Epithelial cell of esophagus (primary cell): ENCODE data around the gene C5.

Source experiments
- DNase-seq: peaks from one replicate; pipeline ENCODE4 v3.0.0; 2010; ENCODE audit warnings: low read depth
- H3K4me3 ChIP-seq: 2 replicates; pipeline ENCODE4 v1.5.1; 2011; ENCODE audit warnings: mild to moderate bottlenecking, low read length, control low read depth
- TF ChIP-seq, protein P1 (sequence below): IDR thresholded peaks from 2 replicates; pipeline ENCODE4 v1.5.1; 2011; ENCODE audit warnings: low read depth, mild to moderate bottlenecking, low read length, control low read depth, inconsistent platforms; ENCODE audit not compliant: insufficient read depth; ENCODE audit errors: missing control alignments

Gene C5

DNA sequence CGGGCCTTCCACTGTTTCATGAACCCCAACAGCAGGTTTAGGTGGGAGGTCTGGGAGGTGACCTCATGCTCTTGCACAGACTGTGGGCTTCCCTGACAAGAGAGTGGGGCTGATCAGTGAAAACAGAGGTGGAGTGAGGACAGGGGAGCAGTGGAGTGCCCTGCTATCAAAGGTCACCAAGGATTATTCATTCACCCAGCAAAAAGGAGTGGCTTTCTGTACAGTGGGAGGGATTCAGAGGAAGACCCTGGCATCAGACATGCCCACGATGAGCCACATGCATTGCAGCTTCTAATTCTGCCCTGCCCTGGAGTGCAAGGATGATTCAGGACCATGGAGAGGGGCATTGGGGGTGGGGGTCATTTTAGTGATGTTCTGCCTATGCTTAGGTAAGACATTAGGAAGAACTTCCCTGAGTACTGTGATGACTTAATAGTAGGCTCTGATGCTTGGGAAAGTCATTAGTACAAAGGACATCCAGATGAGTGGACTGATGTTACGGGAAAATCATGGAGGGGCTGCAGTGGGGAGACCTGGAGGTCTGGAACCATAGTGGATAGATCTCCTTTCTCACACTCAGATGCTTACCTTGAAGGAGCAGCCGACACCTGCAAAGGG, 136.3 kb downstream of the C5 start:
- no peak for DNase-seq
- no peak overlapping the region for H3K4me3 ChIP-seq
- TF ChIP-seq, protein P1, sequence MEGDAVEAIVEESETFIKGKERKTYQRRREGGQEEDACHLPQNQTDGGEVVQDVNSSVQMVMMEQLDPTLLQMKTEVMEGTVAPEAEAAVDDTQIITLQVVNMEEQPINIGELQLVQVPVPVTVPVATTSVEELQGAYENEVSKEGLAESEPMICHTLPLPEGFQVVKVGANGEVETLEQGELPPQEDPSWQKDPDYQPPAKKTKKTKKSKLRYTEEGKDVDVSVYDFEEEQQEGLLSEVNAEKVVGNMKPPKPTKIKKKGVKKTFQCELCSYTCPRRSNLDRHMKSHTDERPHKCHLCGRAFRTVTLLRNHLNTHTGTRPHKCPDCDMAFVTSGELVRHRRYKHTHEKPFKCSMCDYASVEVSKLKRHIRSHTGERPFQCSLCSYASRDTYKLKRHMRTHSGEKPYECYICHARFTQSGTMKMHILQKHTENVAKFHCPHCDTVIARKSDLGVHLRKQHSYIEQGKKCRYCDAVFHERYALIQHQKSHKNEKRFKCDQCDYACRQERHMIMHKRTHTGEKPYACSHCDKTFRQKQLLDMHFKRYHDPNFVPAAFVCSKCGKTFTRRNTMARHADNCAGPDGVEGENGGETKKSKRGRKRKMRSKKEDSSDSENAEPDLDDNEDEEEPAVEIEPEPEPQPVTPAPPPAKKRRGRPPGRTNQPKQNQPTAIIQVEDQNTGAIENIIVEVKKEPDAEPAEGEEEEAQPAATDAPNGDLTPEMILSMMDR = no peak

DNA sequence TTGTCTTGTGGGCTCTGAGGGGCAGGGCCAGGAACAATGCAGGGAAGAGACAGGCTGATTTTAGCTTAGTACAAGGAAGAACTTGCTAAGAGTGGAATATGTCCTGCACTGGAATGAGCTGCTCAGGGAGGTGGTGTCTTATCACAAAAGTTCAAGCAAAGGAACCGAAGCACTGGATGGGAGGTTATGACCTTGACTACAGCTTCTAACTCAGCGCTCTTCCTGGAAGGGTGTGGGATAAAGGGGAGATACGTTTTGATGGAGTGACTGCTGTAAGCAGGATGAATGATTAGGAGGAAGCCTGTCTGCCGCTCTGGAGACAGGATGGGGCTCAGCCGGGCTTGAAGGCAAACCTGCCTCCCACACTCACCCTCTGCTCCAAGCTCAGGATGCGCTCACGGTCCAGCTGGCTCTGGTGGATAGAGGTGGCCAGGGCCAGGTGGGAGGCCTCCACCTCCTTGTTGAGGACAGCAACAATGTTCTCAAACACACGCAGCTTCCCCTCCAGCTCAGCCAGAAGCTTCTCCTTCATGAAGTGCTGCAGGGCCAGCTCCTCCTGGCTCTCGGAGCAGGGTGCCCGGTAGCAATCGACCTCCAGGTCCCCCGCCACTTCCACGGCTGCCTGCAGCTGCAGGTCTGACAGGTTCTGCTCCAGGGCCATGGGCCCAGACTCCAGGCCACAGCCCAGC, 137.0 kb downstream of the C5 start:
- TF ChIP-seq, protein P1 = no peak
- H3K4me3 ChIP-seq = no peak overlapping the region
- no peak for DNase-seq

DNA sequence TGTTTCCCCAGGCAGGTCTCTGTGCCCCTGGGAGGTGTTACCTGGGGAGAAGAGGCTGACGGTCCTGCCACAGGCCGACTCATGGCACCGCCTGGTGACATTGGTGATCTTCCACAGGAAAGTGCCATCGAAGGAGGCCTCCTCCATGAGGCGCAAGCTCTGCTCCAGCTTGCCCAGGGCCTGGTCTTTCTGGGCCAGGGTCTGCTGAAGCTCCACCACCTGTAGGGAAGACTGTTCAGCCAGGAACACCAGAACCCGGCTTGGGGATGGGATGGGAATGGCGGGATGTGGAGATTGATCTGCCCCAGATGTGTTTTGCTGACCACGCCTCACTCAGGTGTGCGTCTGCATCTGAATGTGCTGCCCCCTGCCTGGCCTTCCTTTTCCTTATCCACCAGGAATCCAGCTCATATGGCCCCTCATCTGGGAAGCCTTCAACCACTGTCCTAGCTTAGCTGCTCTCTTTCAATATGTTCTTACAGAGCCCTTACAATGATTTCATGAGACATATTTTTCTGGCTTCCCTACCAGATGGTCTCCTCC, 138.7 kb downstream of the C5 start:
- H3K4me3 ChIP-seq = no peak overlapping the region
- DNase-seq = no peak
- TF ChIP-seq, protein P1 = no peak

DNA sequence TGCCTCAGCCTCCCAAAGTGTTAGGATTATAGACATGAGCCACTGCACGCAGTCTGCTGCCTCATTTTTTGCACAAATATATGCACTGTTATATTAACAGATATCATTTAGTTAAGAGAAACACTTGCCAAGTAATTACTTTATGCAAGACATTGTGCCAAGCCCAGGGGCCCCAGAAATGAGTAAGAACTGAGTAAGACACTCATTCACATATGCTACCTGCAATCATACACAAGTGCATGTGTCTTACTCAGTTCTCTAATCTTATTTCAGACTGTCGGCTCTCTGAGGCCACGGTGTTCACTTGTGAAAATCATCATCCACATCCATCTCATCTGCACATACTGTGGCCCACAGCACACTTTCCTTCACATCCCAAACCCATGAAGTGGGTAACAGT, 139.4 kb downstream of the C5 start:
- H3K4me3 ChIP-seq = no peak overlapping the region
- TF ChIP-seq, protein P1 = no peak
- peak; percentile 78 for DNase-seq

DNA sequence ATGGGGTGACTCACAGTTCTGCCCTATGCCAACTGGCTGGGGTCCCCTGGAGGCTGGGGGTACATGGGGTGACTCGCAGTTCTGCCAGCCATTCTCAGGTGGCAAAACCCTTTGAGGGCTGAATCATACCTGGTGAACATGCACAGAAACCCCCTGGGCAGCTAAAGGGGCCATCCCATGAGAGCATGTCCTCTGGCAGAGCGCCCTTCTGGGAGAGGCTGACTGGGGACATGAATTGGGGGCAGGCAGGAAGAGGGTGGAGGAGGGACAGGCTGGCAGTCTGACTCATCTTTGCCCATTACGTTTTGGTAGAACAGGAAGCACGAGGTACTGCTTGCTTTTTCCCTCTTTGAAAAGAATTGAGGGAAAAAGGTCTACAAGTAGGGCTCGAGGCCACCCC, 140.2 kb downstream of the C5 start:
- no peak overlapping the region for H3K4me3 ChIP-seq
- TF ChIP-seq, protein P1 = no peak
- DNase-seq = peak; percentile 63

DNA sequence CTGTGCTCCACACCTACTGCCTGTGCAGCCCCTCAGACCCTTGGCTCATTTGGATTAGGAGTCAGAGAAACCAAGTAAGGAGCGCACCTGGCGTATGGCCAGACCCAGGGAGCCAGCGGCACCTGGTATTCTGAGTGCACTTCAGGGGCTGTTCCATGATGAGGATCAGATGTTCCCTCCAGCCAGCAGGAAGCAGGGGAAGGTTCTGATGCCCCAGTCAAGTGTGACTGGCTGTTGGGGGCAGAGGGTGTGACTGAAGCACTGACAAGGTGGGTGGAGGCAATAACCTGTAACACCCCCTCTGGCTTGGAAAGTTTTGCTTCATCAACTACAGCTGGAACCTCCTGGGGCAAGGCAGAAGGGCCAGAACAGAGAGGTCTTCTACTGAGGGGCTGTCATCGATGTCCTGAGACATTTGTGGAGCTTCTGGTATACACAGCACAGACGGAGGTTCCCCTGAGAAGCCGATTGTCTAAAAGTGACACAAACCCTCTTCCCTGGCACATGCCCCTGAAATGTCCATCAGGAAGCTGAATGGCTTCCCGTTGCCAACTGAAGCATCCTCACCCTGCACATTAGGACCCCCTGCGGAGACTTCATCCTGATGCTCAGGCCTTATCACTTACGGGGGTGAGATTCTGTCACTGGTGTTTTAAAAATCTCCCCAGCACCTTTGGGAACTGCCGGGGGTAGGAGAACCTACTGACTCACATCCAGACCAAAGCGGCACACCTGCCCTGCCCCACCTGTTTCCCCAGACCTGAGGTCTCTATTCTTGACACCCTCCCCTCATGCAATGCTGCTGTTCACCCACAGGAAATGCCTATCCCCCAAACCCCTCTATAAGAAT, 144.5 kb downstream of the C5 start:
- no peak for DNase-seq
- H3K4me3 ChIP-seq = no peak overlapping the region
- TF ChIP-seq, protein P1 = no peak
